GM21381 (cell line): ENCODE data around the gene SPRY2.

Experiments
- ATAC-seq: cut with Tn5 transposase; IDR thresholded peaks from one replicate; pipeline ENCODE4 v1.9.1; 2021; ENCODE audit warnings: mild to moderate bottlenecking, moderate library complexity; ENCODE audit not compliant: unreplicated experiment

The SPRY2 gene

DNA sequence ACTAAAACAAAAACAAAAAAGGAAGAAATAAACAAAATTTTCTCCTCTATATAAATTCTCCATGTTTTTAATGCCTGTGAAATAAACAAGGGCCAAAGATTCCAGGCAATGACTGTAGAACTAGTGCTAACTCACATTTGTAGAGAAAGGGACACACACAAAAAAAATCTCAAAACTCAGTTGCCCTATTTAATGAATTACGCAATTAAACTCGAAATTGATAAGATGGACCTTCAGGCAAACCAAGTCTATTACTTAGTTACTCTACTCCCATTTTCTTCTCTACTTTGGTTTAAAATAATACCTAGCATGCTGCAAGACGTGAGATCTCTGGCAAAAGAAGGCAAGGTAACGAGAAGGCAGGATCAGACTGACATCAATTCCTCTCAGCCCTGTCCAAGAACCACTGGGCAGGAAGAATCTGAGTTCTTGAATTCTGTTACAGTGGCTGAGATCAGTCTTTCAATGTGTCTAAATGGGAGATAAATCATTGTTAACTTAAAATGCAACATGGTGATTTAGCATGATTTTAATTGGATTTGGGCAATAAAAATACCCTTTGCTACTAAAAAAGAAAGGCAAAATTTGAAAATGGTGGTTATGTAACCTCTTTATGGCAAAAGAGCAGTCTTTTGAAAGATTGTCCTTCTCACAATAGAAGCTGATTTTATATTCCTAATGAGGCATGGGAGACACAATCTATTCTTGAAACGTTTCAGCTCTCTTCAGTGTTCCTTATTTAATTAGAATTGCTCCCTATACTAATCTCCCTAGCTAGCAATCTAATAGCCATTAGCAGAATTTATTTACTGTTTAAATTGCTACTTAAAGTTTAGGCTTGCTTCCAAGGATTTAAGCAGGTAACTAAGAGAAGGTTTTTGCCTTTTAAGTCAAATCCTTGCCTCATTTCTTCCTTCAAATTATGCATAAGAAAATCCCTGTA lies 25.9 kb downstream of the SPRY2 start:
- ATAC-seq: no peak

DNA sequence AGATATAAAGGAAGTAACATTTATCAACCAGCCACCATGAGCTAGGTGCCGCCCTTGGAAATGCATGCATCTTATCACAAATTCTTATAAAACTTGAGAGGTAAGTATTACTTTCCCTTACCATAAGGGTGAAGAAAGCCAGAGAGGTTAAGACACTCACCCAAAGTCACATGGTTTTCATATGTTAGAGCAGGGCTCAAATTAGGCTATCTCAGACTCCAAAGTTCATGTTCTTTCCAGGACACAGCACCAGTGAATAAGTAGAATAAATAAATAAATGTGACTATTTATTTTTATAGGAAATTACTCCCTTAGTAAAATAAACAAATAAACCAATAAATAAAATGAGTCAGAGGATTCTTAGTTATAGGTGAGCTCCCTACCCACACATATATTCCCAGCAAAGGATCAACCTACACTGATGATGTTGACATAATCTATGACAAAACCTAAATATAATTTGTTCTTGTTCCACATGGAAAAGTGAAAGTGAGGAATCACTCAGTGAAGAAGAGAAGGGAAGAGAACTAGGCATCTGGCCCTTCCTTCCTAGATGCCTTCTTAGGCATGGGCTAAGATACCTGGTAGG lies 27.2 kb downstream of the SPRY2 start:
- ATAC-seq: no peak

DNA sequence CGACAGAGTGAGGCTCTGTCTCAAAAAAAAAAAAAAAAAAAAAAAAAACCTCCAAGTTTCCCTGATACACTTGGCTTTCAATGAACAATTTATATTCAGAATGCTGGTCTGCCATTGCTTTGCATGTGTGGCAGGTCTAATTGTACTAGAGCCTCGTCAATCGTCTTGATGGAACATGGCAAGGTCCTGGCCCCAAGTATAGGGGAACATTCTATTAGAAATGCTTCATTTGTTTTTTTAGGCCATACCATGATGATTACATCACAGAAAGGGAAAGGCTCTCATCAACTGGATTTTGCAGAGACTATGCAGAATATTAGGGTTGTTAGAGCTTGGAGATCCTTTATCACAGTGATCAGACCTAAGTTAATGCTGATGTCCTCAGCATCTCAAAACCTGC lies 28.0 kb downstream of the SPRY2 start:
- no peak for ATAC-seq

DNA sequence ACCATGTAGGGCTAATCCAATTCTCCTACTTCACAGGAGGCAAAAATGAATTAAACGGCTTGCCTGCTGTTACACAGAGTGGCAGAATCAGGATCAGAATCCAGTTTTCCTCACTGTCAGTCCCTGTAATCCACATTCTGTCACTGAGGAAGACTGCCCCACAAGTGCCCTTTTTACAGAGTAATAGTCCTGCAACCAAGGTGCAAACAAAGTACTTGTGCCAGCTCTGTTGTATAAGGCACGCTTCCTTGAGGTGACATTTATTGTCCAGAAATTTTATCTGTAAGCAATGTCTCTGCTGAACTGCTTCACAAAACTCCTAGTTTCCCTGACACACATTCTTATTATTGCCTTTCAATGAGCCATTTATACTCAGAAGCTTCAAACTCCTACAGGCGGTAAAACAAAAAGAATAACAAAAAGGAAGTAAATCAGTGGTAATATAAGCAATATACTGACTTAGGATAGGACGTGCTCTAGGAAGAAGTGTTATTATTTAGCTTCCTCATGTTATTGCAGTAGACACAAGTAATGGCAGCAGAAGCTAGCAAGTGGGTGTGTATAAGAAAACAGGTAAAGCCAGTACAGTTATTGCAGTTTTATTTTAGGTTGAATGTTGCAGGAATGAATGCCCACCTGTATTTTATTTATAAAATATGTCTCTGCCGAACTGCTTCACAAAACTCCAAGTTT lies 28.8 kb downstream of the SPRY2 start:
- ATAC-seq: no peak

DNA sequence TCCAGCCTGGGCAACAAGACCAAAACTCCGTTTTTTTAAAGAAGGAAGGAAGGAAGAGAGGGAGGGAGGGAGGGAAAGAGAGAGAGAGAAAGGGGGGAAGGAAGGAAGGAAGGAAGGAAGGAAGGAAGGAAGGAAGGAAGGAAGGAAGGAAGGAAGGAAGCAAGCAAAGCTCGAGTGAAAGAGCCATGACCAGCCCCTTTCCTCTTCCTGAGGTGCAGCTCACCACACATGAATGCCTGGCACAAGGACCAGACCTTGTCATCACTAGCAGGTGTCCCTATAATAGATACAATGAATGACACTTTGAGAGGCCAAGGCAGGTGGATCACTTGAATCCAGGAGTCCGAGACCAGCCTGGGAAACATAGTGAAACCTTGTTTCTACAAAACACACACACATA lies 31.0 kb downstream of the SPRY2 start:
- ATAC-seq: no peak

DNA sequence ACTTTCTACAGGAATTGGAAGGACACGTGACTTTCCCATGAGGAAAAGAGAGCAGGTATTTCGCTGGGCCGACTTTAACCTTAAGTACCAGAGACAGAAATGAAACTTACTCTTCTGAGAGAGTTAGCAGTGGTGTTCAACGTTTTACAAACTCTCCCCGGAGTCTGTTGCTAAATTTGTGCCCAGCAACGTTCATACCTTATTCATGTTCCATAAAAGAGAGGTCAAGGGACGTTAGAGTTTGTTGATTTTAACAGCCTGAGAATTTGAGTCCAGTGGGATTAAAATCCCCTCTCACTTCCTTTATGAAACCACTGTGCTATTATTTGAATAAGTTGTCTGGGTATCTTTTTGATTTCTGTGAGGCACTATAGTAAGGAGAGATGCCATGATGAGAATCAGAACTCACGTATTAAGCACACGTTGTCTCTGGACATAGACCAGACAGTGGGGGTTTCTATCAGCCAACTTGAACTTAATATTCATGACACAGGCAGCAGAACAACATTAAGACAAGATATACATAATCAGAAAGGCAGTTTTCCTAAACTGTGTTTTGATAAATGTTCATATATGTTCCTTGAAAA lies 33.4 kb downstream of the SPRY2 start:
- ATAC-seq: no peak

- ATAC-seq: no peak
These were observed 34.5 kb downstream of the SPRY2 start for GRCh38 chr13:80306337-80306972.

DNA sequence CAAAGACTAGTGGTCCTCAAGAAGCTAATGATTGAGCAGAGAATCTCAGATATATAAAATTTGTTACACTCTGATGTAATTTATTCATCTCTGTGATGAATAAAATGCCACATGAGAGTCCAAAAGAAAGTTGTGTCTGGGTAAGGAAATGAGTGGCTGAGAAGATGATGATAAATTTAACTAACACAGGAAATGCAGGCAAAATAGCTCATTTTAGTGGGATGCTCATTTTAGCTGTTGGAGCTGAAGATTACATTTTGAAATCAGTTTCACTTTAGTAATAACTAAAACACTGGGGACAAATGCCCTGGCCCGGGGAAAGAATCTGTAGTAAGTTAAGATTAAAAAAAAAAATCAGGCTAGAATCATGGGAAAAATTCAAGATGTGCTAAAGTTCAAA lies 35.2 kb downstream of the SPRY2 start:
- no peak for ATAC-seq

- ATAC-seq: no peak
These were observed 37.6 kb downstream of the SPRY2 start for GRCh38 chr13:80303225-80303811.

DNA sequence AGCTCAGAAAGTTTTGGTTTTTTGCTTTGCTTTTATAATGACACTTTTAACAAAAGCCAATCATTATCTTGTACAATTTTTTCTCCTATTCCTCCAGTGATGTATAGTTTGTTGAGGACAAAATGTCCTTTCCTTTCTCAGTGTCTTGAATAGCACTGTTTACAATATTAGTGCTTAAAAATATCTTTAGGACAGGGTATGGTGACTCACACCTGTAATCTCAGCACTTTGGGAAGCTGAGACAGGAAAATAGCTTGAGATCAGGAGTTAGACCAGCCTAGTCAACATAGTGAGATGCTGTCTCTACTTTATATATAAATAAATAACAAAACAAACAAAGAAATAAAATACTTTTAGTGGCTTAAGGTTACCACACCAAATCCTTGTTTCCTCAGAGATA lies 41.9 kb downstream of the SPRY2 start:
- ATAC-seq: no peak

GRCh38 chr13:80297503-80297902 lies 43.4 kb downstream of the SPRY2 start:
- ATAC-seq: no peak

DNA sequence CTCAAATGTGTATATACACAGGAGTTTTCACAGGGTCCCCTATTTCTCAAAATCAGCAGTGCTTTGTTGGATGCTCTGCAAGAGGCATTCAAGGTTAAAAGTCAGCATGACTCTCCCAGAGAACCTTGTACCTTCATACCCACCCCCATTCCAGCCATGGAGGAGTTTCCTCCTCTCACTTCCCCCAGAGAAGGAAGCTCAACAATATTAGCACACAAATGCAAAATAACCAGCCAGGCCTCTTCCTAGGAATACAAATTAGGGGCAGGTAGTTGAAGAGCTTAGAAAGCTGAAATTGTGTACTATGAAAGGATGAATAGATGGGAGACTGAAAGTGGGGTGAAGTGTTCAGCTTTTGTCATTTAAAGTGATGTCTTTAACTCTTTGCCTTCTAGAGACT lies 43.8 kb downstream of the SPRY2 start:
- ATAC-seq: no peak

DNA sequence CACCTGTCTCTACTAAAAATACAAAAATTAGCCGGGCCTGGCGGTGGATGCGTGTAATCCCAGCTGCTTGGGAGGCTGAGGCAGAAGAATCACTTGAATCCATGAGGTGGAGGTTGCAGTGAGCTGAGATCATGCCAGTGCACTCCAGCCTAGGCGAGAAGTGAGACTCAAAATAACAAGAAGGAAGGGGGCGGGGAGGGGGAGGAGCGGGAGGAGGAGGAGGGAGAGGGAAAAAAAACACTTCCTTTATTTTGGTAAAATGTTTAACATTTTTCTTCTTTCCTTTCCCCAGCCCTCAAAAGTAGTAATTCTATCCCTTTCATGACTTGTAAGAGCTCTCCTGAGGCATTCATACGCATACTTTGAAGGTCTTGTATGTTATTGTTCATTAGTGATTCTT lies 44.3 kb downstream of the SPRY2 start:
- ATAC-seq: no peak

- ATAC-seq: no peak
These were observed 50.3 kb downstream of the SPRY2 start for GRCh38 chr13:80290591-80290990.
